Activated T-cell treated with anti-CD3 and anti-CD28 coated beads, Interleukin-2, amount 50 U/mL, for 4 hours (primary cell): Measurements from ENCODE around the gene TENT4A. TPM values are rescaled to one million over a fixed set of nuclear protein-coding genes. Genes with fewer than 3 reads are reported as not detected.

ENCODE experiments used
- ATAC-seq, 2 donors: fragments of 200-7000 bp; cut with Tn5 transposase; one replicate each; pipeline ENCODE4 v1.10.0; 2021
- DNase-seq: peaks from one replicate; pipeline ENCODE4 v3.0.0-alpha.2; 2020
- H3K27me3 Mint-ChIP-seq: one replicate; pipeline ENCODE4 v1.8.0; 2021; ENCODE audit warnings: low read depth, mixed read lengths
- H3K36me3 Mint-ChIP-seq: one replicate; pipeline ENCODE4 v1.8.0; 2022; ENCODE audit warnings: mixed read lengths; ENCODE audit not compliant: insufficient read depth
- H3K4me1 Mint-ChIP-seq: one replicate; pipeline ENCODE4 v1.8.0; 2021; ENCODE audit warnings: low read depth, mixed read lengths
- H3K4me3 Mint-ChIP-seq: one replicate; pipeline ENCODE4 v1.8.0; 2021; ENCODE audit warnings: mild to moderate bottlenecking, moderate library complexity, mixed read lengths
- H3K9me3 Mint-ChIP-seq: one replicate; pipeline ENCODE4 v1.8.0; 2021; ENCODE audit warnings: mixed read lengths
- total RNA-seq, 3 donors: library from RNA; stranded (reverse); gene quantifications; one replicate each; pipeline ENCODE4 v1.2.1, GENCODE V29; 2021

The TENT4A gene
- total RNA-seq, 3 donors from 2014 or later: 24.7 to 27.4 (median 25.9) TPM

DNA sequence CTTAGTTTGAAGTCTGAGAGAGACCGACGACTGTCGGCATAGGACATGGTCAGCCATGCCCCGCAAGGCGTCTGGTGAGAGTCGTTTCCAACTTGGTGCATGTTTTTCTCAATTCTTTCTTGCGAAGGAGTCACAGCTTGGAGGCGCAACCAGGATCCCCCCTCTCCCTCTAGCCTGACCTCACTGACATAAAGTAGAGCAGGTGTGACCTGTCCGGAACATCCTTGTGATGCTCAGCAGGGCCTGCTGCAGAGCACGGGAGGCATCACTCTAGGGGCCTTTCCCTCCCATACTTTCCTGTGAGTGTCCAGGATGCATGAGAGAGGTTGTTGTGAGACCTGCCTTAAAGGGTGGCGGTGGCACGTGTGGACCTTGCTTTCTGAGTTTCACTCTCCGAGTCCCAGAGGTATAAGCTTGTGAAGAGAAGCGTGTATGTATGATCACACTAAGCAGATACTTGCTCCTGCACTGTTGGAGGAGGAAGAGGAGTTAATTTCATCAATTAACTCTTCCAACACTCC, 5.0 kb downstream of the TENT4A start:
- DNase-seq (no peak), ATAC-seq (no peak)
- peaks cover 76% of the 10 kb centered on the region for H3K4me1 Mint-ChIP-seq
- H3K27me3 Mint-ChIP-seq: no peaks in the 10 kb centered on the region
- peak overlapping the region; percentile 10 for H3K4me3 Mint-ChIP-seq
- H3K36me3 Mint-ChIP-seq: peaks cover 6% of the 10 kb centered on the region
- no peaks in the 10 kb centered on the region for H3K9me3 Mint-ChIP-seq

DNA sequence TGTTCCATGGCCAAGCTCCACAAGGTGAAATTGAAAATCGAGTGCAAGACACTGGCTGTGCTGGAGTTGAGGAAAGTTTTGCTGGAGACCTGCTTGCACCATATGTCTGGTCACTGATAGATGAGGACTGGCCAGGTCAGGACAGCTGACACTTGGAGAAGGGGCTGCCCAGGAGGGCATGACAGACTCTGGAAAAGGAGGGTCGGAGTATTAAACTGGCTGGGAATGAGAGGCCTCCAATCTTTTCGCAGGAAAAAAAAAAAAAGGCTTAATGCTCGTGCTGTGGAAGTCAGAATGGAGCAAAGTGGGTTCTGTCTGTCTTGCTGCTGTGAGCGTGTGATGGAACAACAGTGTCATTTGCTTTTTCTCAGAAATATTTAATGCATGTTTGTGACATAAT, 5.5 kb downstream of the TENT4A start:
- Mint-ChIP-seq H3K4me3 (no peak overlapping the region), H3K4me1 (peaks cover 81% of the 10 kb centered on the region), H3K9me3 (no peaks in the 10 kb centered on the region), H3K27me3 (no peaks in the 10 kb centered on the region), H3K36me3 (peaks cover 10% of the 10 kb centered on the region)
- DNase-seq (no peak), ATAC-seq (no peak)

DNA sequence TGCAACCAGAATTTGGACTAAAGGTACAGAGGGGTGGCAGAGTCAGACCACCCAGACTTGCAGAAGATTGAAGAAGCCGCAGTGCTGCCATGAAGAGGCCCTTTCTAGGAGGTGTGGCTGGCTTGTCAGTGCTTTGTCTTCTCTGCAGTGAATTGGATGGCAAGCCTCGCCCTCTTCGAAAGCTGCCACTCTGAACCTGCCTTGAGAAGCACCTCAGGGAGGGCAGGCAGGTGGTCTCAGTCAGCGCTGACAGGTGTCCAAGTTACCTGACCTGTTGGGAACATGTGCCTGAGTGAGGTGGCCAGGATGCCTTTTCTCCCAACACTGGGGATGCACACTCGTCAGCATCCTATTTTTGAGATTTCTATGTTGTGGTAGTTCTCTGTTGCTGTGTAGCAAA, 6.2 kb downstream of the TENT4A start:
- Mint-ChIP-seq H3K9me3 (no peaks in the 10 kb centered on the region), H3K4me3 (no peak overlapping the region), H3K27me3 (no peaks in the 10 kb centered on the region), H3K4me1 (peaks cover 88% of the 10 kb centered on the region), H3K36me3 (peaks cover 16% of the 10 kb centered on the region)
- DNase-seq (no peak), ATAC-seq (no peak)

DNA sequence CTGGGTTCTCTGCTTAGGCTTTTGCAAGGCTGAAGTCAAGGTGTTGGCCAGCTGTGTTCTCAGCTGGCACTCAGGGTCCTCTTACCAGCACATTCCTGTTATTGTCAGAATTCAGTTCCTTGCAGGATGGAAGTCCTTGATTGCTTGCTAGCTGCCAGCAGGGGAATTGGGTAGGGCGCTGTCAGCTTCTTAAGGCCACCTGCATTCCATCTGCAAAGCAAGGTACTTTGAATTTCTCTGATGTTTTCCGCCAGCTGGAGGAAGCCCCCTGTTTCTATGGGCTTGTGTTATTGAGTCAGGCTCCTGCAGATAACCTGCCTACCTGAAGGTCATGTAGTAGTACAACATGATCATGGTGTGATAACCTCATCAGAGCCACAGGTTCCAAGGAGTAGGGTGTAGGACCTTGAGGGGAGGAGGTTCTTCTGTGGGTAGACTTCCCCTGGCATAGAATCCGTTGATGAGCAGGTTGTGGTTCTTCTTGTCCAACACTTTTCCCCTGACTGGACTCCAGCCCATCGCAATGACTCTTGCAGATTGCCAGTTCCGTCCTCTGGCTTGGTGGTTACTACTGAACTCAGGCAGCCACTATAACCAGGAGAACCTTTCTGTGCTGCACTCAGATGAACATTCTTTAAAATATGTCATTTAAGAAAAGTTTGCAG, 6.8 kb downstream of the TENT4A start:
- Mint-ChIP-seq H3K36me3 (peaks cover 17% of the 10 kb centered on the region), H3K27me3 (no peaks in the 10 kb centered on the region), H3K9me3 (no peaks in the 10 kb centered on the region), H3K4me3 (no peak overlapping the region), H3K4me1 (peaks cover 93% of the 10 kb centered on the region)
- DNase-seq: no peak
- no peak for ATAC-seq

DNA sequence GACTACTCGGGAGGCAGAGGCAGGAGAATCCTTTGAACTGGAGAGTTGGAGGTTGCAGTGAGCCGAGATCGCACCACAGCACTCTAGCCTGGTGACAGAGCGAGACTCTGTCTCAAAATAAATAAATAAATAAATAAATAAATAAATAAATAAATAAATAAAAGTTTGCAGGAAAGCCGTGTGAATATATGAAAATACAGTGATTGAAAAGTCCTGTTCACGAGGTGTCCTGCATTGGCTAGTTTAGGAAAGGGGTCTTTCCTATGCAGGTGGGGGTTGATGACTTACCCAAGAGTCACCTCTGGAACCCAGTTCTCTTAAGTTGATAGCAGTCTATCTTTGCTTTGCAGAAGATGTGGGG, 7.3 kb downstream of the TENT4A start:
- peaks cover 92% of the 10 kb centered on the region for H3K4me1 Mint-ChIP-seq
- no peak overlapping the region for H3K4me3 Mint-ChIP-seq
- no peak for DNase-seq
- H3K9me3 Mint-ChIP-seq: no peaks in the 10 kb centered on the region
- no peaks in the 10 kb centered on the region for H3K27me3 Mint-ChIP-seq
- no peak for ATAC-seq
- H3K36me3 Mint-ChIP-seq: peaks cover 17% of the 10 kb centered on the region

DNA sequence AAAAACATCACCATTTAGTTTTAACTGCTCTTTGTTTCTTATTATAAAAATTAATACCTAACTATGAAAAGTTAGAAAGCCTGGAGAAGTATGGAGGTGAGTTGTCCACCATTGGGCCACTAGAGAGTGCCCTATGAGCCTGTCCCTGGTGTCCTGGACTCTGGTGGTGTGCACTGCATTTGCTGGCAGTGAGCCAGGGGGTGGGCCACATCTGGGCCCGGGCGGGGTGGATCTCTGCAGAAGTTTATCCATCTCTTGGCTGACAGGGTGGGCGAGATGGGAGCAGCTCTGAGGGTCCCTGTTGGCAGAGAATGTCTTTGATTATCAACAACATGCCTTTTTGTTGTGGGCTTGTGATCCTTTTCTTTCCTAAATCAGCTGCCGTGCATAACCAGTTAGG, 8.2 kb downstream of the TENT4A start:
- Mint-ChIP-seq H3K27me3 (no peaks in the 10 kb centered on the region), H3K4me3 (peak overlapping the region; percentile 56), H3K4me1 (peaks cover 91% of the 10 kb centered on the region), H3K36me3 (peaks cover 19% of the 10 kb centered on the region), H3K9me3 (no peaks in the 10 kb centered on the region)
- no peak for DNase-seq
- no peak for ATAC-seq

DNA sequence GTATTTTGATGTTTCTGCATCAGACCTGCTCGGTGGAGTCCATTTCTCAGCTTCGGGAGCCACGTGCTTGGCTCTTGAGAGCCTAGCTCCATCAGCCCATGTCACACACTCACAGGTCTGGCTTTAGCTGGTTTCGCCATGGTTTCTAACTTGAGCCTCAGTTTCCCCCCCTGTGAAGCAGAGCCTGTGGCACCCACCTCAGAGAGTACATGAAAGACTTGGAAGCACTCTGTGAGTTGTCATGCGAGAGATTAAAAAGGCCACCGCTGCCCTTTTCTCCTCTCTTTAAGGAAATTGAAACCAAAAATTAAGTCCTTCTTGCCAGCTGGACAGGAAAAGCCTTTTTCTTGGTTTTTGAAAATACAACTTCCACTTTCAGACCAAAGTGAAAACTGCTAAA, 8.8 kb downstream of the TENT4A start:
- Mint-ChIP-seq H3K9me3 (no peaks in the 10 kb centered on the region), H3K4me3 (peak overlapping the region; percentile 56), H3K27me3 (no peaks in the 10 kb centered on the region), H3K4me1 (peaks cover 91% of the 10 kb centered on the region), H3K36me3 (peaks cover 19% of the 10 kb centered on the region)
- ATAC-seq (no peak), DNase-seq (no peak)

DNA sequence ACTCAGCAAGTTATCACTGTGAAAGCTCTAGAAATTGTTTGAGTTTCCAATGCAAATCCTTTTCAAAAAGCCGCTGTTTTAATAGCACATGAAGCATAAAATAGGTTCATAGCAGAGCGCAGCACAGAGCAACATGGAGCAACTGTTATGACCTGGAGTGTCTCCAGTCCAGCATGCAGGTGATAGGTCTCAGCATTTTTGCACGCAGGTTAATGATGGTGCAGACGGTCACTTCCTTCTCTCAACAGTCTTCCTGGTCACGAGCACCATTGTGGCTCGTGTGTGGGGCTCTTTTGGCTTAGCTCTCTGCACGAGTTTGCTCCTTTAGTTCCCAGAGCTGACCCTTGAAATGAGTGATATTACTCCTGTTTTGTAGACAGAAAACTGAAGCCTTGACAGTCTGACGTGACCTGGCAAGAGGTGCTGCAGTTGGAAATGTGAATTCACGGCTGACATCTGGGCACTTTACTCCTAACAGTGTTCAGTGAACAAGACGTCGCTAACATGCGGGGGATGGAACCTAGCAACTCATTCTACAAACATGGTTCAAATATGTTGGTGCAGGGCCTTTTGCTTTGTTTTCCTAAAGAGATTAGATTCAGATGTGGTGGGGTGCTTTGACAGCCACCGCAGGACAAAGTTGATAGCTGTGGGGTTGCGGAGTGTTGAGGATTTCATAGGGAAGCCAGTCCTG, 10.0 kb downstream of the TENT4A start:
- Mint-ChIP-seq H3K9me3 (no peaks in the 10 kb centered on the region), H3K36me3 (peaks cover 19% of the 10 kb centered on the region), H3K27me3 (no peaks in the 10 kb centered on the region), H3K4me3 (no peak overlapping the region), H3K4me1 (peaks cover 91% of the 10 kb centered on the region)
- DNase-seq (no peak), ATAC-seq (no peak)

DNA sequence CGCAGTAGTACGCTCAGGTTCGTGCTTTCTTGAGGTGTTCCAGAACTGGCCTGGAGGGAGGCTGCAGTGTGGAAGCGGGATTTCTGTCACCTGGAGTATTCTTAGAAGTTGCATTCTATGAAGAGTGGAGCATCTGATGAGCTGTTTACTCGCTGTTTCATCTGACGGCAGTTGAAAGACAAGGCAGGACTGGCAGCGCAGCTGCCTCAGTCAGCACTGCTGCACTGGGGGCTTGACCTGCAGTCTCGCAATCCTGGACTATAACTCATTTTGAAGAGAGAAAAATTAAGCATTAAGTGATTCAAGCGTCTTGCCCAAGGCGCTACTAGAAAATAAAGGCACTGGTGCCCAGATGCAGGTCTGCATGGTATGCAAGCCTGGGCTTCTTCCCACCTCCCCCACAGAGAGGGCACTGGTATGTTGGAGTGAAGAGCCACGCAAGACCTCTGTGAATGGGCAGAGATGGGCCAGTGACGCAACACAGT, 10.6 kb downstream of the TENT4A start:
- Mint-ChIP-seq H3K9me3 (no peaks in the 10 kb centered on the region), H3K4me1 (peaks cover 90% of the 10 kb centered on the region), H3K4me3 (no peak overlapping the region), H3K27me3 (no peaks in the 10 kb centered on the region), H3K36me3 (peaks cover 16% of the 10 kb centered on the region)
- ATAC-seq (no peak), DNase-seq (no peak)

DNA sequence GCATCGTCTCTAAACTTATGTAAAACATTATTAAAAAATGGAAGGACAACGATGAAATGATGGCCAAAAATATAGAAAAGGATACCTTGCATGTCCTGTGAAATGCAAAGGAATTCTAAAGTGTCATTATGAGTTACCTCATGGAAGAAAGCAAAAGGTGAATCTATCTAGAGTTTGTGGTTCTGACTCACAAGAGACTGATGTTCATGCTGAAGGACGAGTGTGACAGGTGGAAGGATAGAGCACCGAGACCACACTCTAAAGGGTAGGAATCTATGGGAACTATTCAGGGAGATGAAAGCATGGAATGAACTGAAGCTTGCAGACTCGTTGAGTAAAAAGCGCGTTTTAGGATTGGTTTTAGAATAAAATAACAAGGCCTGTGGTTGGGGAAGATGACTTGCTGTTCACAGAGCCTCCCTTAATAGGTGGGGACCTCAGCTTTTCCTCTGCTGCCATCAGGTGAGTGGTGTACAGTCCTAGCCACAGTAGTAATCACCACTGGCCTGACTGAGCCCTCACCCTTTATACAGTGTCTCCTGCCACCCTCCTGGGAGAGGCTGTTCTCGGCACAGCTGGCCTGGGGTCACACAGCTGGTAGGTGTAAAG, 11.2 kb downstream of the TENT4A start:
- peaks cover 91% of the 10 kb centered on the region for H3K4me1 Mint-ChIP-seq
- H3K27me3 Mint-ChIP-seq: no peaks in the 10 kb centered on the region
- no peak for DNase-seq
- no peaks in the 10 kb centered on the region for H3K9me3 Mint-ChIP-seq
- ATAC-seq: no peak
- peaks cover 13% of the 10 kb centered on the region for H3K36me3 Mint-ChIP-seq
- H3K4me3 Mint-ChIP-seq: no peak overlapping the region

DNA sequence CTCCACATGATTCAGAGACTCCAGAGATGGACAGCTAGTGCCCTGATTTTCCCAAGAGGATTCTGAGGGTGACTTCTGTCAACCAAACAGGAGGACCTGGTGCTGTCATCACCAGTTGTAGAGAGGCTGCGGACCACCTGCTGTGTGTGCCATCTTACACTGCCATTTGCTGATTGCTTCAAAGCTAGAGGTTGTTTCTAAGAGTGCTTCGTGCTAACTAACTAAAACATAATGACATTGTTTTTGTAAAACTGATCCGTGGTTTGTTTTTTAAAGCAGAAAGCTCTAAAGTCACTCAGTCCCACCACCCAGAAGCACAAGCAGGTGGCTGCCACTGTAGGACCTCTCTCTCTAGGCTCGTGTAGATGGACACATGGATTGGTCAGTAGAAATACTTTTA, 12.2 kb downstream of the TENT4A start:
- Mint-ChIP-seq H3K9me3 (no peaks in the 10 kb centered on the region), H3K36me3 (peaks cover 13% of the 10 kb centered on the region), H3K4me1 (peaks cover 91% of the 10 kb centered on the region), H3K4me3 (no peak overlapping the region), H3K27me3 (no peaks in the 10 kb centered on the region)
- DNase-seq (no peak), ATAC-seq (no peak)

DNA sequence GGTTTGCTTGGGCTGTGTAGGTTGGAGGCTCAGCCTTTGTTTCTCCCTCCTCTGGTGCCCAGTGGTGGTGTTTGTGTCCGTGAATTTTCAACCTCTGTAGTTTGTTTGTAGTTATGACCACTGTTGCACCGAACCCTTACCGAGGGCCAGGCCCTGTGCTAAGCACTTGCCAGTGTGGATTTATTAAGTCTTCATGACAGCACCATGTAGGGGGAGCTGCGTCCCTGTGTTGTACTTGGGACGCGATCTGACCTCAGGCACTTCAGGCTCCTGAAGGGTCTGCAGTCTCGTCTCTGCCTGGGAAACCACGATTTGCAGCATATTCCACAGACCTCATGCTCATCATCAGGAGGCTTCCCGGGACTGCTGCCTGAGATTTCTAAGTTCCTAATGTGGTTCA, 12.8 kb downstream of the TENT4A start:
- peaks cover 92% of the 10 kb centered on the region for H3K4me1 Mint-ChIP-seq
- no peaks in the 10 kb centered on the region for H3K9me3 Mint-ChIP-seq
- ATAC-seq (no peak), DNase-seq (no peak)
- H3K27me3 Mint-ChIP-seq: no peaks in the 10 kb centered on the region
- no peak overlapping the region for H3K4me3 Mint-ChIP-seq
- H3K36me3 Mint-ChIP-seq: peaks cover 13% of the 10 kb centered on the region

DNA sequence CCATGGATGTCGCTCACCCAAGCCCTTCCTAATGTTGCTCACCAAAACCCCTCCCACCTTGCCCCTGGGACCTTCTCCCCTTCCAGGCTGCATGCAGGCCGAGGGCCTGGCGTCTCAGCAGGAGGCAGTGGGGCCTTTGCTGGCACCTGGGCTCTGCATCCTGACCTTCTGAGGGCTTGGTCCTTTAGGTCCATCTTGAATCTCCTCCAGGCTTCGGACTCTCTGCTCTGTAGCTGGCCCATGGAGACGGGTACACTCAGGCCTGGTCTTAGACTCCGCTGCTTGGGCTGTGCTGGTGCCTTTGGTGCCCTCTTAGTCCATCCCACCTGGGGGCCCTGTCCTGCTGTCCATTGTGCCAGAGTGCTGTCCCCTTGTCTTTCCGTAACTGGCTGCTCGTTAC, 14.0 kb downstream of the TENT4A start:
- Mint-ChIP-seq H3K4me3 (no peak overlapping the region), H3K4me1 (peaks cover 88% of the 10 kb centered on the region), H3K27me3 (no peaks in the 10 kb centered on the region), H3K36me3 (peaks cover 15% of the 10 kb centered on the region), H3K9me3 (no peaks in the 10 kb centered on the region)
- ATAC-seq (no peak), DNase-seq (no peak)

DNA sequence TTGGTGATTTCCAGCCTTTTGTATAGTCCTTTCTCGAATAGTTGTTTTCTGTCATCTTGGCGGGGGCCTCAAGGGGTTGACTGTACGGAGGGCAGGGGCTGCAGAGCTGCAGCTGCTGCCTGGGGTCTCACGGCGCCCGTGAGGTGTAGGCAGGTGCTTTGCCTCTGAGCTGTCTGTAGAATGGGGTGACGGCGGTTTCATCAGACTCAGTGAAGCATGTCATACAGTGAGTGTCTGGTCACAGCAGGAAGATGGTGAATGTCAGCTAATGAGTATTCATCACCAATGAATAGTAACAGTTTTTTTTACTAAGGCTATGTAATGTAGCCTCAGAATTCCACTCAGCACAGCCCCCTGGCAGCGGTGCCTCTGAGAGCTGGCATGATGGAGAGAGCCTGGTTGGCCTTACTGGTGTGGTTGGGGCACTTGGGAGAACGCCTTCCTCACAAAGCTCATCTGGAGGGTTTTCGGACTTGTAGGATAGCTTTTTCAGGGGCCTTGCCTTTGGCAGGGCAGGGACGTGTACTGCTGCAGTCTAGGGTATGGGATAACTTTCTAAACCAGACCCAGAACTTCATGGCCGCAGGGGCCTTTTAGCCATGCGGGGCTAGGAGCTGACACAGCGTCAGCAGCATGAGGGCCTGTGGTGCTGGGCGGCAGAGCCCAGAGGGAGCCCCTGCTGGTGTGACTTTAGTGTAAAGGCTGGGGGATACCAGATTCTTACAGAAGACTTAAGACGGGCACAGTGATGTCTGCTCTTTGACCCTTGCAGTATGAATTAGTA, 15.0 kb downstream of the TENT4A start:
- H3K27me3 Mint-ChIP-seq: no peaks in the 10 kb centered on the region
- H3K4me1 Mint-ChIP-seq: peaks cover 86% of the 10 kb centered on the region
- no peak overlapping the region for H3K4me3 Mint-ChIP-seq
- H3K36me3 Mint-ChIP-seq: peaks cover 15% of the 10 kb centered on the region
- ATAC-seq (peak; percentile 15 to 20), DNase-seq (no peak)
- no peaks in the 10 kb centered on the region for H3K9me3 Mint-ChIP-seq
